Tibial artery (tissue), 4 donors: ENCODE measurements around the gene MAD1L1.

Source experiments
- DNase-seq, 2 donors: peaks; one replicate each; pipeline ENCODE4 v3.0.0-alpha.2; 2019
- H3K27ac ChIP-seq, 2 donors: fragments of 200-600 bp; sonication (generic) in 1 of 2; 1 replicate in 1 of 2; 2 replicates in 1 of 2; pipeline ENCODE4 v1.5.1; 2018 to 2019; ENCODE audit warnings: mild to moderate bottlenecking in 1 of 2
- H3K27me3 ChIP-seq, 2 donors: fragments of 200-600 bp; sonication (generic) in 1 of 2; one replicate each; pipeline versions ENCODE4 v1.5.1 to v1.6.0; 2016 to 2019
- H3K36me3 ChIP-seq, 3 donors: fragments of 200-600 bp; sonication (generic) in 2 of 3; one replicate each; pipeline ENCODE4 v1.5.1; 2016 to 2019; ENCODE audit warnings: mild to moderate bottlenecking in 2 of 3
- H3K4me1 ChIP-seq, 4 donors: fragments of 200-600 bp; sonication (generic) in 2 of 4; 1 replicate in 3 of 4; 2 replicates in 1 of 4; pipeline ENCODE4 v1.5.1; 2016 to 2019
- H3K4me3 ChIP-seq, 2 donors: fragments of 200-600 bp; sonication (generic) in 1 of 2; 1 replicate in 1 of 2; 2 replicates in 1 of 2; pipeline ENCODE4 v1.5.1; 2018 to 2019; ENCODE audit warnings: mild to moderate bottlenecking in 2 of 2
- H3K9me3 ChIP-seq, 3 donors: fragments of 200-600 bp; sonication (generic) in 1 of 3; one replicate each; pipeline ENCODE4 v1.5.1; 2016 to 2019
- intact Hi-C: fragments of 100-400 bp; cut with DNase I; formaldehyde crosslinking; loops from one replicate; pipeline ENCODE4 v1.15.0; 2023; ENCODE audit warnings: low total_unique reads
- TF ChIP-seq, protein P1 (sequence below), 2 experiments: fragments of 200-600 bp in 1 of 2; fragments of 450-650 bp in 1 of 2; IDR thresholded peaks; one replicate each; pipeline ENCODE4 v1.5.1; 2017 to 2019; ENCODE audit warnings: antibody characterized with exemption in 2 of 2, mild to moderate bottlenecking in 1 of 2, moderate library complexity in 1 of 2

MAD1L1 gene

GRCh38 chr7:2185715-2186114, 47.0 kb downstream of the MAD1L1 start:
- no peaks in the 10 kb centered on the region for H3K27me3 ChIP-seq
- peak in 1 of 2 donors; percentile 43 for DNase-seq
- no peak overlapping the region for H3K27ac ChIP-seq
- TF ChIP-seq, protein P1, sequence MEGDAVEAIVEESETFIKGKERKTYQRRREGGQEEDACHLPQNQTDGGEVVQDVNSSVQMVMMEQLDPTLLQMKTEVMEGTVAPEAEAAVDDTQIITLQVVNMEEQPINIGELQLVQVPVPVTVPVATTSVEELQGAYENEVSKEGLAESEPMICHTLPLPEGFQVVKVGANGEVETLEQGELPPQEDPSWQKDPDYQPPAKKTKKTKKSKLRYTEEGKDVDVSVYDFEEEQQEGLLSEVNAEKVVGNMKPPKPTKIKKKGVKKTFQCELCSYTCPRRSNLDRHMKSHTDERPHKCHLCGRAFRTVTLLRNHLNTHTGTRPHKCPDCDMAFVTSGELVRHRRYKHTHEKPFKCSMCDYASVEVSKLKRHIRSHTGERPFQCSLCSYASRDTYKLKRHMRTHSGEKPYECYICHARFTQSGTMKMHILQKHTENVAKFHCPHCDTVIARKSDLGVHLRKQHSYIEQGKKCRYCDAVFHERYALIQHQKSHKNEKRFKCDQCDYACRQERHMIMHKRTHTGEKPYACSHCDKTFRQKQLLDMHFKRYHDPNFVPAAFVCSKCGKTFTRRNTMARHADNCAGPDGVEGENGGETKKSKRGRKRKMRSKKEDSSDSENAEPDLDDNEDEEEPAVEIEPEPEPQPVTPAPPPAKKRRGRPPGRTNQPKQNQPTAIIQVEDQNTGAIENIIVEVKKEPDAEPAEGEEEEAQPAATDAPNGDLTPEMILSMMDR (IDR thresholded peaks at IDR 0.05) = no peak
- peaks cover 0 to 8% (median 2%) of the 10 kb centered on the region in 3 donors for H3K9me3 ChIP-seq
- intact Hi-C loops = no loop called here
- no peak overlapping the region for H3K4me3 ChIP-seq
- no peaks in the 10 kb centered on the region for H3K4me1 ChIP-seq
- peaks cover 0 to 10% (median 7%) of the 10 kb centered on the region in 3 donors for H3K36me3 ChIP-seq

DNA sequence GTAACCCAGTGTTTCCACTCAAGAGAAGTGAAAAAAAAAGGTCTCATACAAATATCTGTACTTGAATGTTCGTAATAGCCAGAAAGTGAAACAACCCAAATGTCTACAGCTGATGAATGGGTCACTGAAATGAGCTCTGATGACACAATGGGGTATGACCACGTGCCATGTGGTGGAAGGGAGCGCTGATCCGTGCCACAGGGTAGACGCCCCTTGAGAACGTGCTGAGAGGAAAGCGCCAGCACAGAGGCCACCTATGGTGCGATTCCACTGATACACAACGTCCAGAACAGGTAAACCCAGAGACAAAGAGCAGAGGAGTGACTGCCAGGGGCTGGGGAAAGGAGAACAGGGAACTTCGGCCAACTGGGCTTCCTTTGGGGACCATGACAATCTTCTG, 50.3 kb downstream of the MAD1L1 start:
- intact Hi-C loops = no loop called here
- Histone ChIP-seq H3K27me3 (no peaks in the 10 kb centered on the region), H3K36me3 (peaks cover 0 to 7% (median 5%) of the 10 kb centered on the region in 3 donors), H3K9me3 (no peaks in the 10 kb centered on the region), H3K4me3 (no peak overlapping the region), H3K4me1 (no peaks in the 10 kb centered on the region), H3K27ac (no peak overlapping the region)
- TF ChIP-seq, protein P1 (IDR thresholded peaks at IDR 0.05) = no peak
- no peak for DNase-seq

- Histone ChIP-seq H3K9me3 (no peaks in the 10 kb centered on the region), H3K36me3 (peaks cover 0 to 7% (median 5%) of the 10 kb centered on the region in 3 donors), H3K27me3 (no peaks in the 10 kb centered on the region), H3K4me3 (no peak overlapping the region), H3K4me1 (peaks cover 0 to under 1% (median 0%) of the 10 kb centered on the region in 4 donors), H3K27ac (no peak overlapping the region)
- TF ChIP-seq, protein P1 (IDR thresholded peaks at IDR 0.05) = no peak
- intact Hi-C loops = no loop called here
- DNase-seq = no peak
These were observed 51.5 kb downstream of the MAD1L1 start for GRCh38 chr7:2181077-2181854.

DNA sequence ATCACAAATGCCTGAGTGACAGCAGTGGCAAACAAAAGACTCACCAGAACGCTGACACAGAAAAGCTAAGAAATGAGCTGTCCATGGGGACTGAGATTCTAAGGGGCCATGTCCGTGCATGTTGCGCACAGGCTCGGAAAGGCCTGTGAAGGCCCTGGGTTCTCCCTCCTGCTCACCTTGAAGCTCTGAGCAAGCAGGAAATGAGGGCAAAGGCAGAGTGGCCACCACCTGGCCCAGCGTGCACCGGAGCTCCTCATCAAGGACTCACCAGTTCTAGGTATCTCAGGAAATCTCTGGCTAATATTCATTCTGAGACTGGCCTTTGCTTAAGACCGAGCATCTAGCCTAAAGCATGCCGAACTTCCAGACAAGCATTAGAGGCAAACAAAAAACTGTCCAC, 52.7 kb downstream of the MAD1L1 start:
- no peak for DNase-seq
- Histone ChIP-seq H3K36me3 (peaks cover 0 to 7% (median 5%) of the 10 kb centered on the region in 3 donors), H3K27me3 (no peaks in the 10 kb centered on the region), H3K4me1 (peaks cover 0 to 11% (median 10%) of the 10 kb centered on the region in 4 donors), H3K9me3 (no peaks in the 10 kb centered on the region), H3K4me3 (no peak overlapping the region), H3K27ac (no peak overlapping the region)
- TF ChIP-seq, protein P1 (IDR thresholded peaks at IDR 0.05) = no peak
- intact Hi-C loops = no loop called here

GRCh38 chr7:2175514-2175913, 57.2 kb downstream of the MAD1L1 start:
- H3K4me1 ChIP-seq = peaks cover 0 to 46% (median 37%) of the 10 kb centered on the region in 4 donors
- peak overlapping the region in 1 of 2 donors; percentile 51 for H3K27ac ChIP-seq
- no peaks in the 10 kb centered on the region for H3K9me3 ChIP-seq
- peak in 1 of 2 donors; percentile 74 for DNase-seq
- H3K36me3 ChIP-seq = peaks cover 0 to 5% (median 0%) of the 10 kb centered on the region in 3 donors
- intact Hi-C loops = no loop called here
- no peaks in the 10 kb centered on the region for H3K27me3 ChIP-seq
- TF ChIP-seq, protein P1 (IDR thresholded peaks at IDR 0.05) = no peak
- H3K4me3 ChIP-seq = no peak overlapping the region
